NCI-H128 (cell line): ENCODE results near the gene ABCA1.
A peak's percentile ranks its signal among the peaks of the same experiment; 100 is the strongest.
"Not testable (repeated sequence)": the region's sequence is repeated elsewhere in the genome, so short reads cannot be mapped to it uniquely, and the experiment has no call there.

Experiments used
- DNase-seq: peaks from one replicate; lab custom pipeline; 2025; ENCODE audit not compliant: unreplicated experiment; lab: John Stamatoyannopoulos, UW

The ABCA1 gene

DNA sequence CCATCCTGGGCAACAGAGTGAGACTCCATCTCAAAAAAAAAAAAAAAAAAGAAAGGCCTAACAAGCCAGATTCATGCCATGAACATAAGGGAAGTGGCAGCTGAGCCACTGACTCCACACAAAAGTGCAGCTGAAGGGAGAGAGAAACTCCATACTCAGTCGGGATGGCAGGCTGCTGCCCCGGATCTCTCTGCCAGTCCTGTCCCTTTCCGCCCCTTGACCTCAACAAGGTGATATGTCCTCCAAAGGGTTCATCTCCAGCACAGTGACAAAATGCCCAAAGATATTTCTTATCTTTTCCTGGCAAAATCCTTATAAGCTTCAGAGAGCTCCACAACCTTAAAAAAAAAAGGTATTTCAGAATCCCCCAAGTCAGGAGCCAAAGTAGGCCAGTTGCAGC, 52.6 kb downstream of the ABCA1 start:
- DNase-seq, result no peak

- DNase-seq, result no peak
These were observed 54.5 kb downstream of the ABCA1 start for GRCh38 chr9:104873489-104873850.

- DNase-seq, result no peak
These were observed 55.1 kb downstream of the ABCA1 start for GRCh38 chr9:104872656-104873488.

GRCh38 chr9:104871961-104872527, 55.9 kb downstream of the ABCA1 start:
- no peak for DNase-seq

DNA sequence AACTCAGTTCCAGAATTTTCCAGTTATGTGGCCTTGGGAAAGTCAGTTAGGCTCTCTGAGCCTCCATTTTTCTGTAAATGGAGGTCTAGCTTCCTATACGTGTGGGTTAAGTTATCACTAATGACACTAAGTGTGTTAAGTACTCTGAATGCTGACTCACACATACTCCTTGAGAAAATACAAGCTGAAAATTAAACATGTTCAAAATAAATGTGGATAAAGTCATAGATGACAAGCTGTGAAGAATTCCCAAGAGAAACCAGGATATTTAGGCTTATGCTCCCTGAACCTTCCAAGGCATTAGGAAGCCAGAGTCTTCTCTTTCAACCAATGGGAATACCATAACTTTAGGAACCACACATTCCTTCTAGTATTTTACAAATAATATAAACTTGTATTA, 58.1 kb downstream of the ABCA1 start:
- no peak for DNase-seq

GRCh38 chr9:104868687-104869404, 59.1 kb downstream of the ABCA1 start:
- DNase-seq, result no peak

DNA sequence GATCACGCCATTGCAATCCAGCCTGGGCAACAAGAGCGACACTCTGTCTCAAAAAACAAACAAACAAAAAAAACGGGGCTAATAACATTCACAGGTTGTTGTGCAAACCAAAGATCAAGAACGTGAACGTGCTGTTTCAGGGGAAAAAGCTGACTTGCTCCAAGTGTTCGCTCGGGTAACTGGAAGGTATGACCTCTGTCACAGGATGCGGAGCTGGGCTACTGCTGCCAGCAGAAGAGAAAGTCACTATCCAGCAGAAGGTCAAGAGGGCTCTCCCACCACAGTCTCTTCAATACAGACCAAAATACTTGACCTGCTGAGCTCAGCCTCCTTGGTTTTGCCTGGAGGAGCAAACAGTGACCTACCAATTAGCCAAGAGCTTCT, 59.7 kb downstream of the ABCA1 start:
- DNase-seq, result no peak

GRCh38 chr9:104866191-104866590, 61.8 kb downstream of the ABCA1 start:
- no peak for DNase-seq

GRCh38 chr9:104864675-104865104, 63.3 kb downstream of the ABCA1 start:
- DNase-seq, result no peak

DNA sequence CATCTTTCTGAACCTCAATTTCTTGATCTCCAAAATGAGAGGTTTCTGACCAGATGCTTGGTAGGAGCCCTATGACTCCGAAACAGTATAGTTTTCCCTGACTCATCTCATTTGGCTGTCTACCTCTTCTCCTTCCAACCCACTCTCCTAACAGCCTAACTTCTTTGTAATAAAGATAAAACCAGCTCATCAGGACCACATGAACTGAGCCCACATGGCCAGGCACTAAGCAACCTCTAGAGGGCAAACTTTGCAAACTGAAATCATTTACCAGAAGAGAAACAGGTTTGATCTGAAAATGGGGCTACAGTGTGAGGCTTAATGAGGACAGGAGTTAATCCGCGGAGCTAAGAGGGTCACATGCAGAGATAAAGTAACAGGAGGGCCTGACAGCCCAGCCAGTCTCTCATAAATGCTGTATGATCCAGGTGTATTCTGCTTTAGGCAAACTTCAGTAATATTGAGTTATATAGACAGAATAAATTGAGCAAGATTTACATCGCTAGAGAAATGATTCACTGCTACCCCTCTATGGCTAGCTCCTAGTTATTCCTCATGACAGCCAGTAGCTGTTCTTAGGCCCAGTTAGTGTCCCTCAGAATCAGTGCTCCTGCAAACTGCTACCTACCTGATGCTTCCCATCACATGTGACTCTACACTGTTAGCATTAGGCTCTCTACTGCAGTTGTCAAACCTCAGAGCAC, 64.6 kb downstream of the ABCA1 start:
- DNase-seq, result peak; percentile 72

- DNase-seq, result no peak
These were observed 66.6 kb downstream of the ABCA1 start for GRCh38 chr9:104861397-104861796.

GRCh38 chr9:104860263-104860662, 67.7 kb downstream of the ABCA1 start:
- no peak for DNase-seq

DNA sequence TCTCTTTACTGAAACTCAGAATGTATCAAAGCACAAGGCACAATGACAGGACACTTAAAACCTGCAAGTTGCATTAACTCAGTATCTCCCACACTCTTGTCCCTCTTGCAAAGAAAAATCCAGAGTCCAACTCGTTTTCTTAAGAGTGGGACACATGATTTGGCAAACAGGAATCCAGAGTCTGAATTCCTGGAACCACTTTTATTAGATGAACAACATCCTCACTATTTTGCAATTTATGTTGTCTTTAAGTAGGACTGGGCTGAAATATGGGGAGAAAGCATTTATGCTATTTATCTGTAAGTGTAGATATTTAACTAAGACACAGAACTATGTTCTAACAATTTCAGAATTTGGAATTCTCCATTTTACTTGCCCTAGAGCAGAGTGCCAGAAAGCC, 69.1 kb downstream of the ABCA1 start:
- DNase-seq, result no peak

- DNase-seq, result no peak
These were observed 69.7 kb downstream of the ABCA1 start for GRCh38 chr9:104858271-104858670.

- peak; percentile 38 for DNase-seq
These were observed 71.5 kb downstream of the ABCA1 start for GRCh38 chr9:104856413-104856941.

DNA sequence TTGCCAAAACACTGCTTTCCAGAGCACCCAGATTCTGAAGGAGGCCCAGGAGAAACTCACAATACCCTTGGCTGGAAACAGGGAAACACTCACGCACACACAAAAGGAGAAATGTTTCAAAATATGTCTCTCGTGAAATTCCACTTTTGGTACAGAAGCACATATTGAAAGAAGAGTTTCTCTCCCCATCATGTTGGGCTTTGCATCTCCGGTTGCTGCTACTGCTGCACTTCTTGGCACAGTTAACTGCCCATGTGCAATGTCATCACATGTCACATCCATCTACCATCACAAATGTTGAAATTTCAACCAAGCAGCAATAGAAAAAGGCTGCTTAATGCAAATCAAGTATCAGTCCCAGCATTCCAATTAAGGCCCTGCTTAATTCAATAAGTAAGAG, 72.1 kb downstream of the ABCA1 start:
- DNase-seq, result no peak

DNA sequence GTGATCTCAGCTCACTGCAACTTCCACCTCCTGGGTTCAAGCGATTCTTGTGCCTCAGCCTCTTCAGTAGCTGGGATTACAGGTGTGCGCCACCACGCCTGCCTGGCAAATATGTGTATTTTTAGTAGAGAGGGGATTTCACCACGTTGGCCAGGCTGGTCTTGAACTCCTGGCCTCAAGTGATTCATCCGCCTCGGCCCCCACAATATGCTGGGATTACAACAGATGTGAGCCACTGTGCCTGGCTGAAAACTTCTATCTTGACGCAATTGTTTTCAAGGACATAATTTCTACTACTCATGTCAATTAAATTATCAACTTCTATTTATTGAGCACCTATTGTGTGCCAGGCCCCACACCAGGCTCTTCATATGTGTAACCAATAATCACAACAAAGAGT, 72.7 kb downstream of the ABCA1 start:
- DNase-seq, result not testable (repeated sequence)

DNA sequence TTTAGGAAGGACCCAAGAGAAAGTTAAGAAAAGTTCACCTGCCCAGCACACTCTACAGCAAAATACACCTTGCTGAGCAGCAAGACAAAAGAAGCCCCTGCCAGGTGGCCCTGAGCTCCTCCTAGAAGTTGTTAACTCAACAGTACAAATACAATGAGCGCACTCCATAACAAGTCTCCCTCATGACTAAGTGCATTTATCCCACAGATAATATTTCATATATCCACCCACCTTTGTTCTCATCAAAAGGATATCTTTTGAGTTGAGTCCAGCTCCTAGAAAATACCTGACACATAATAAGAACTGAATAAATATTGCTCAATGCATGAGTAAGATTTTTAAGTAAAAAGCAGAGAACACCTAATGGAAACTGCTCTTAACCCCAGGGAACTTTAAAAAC, 73.3 kb downstream of the ABCA1 start:
- DNase-seq, result peak; percentile 12

DNA sequence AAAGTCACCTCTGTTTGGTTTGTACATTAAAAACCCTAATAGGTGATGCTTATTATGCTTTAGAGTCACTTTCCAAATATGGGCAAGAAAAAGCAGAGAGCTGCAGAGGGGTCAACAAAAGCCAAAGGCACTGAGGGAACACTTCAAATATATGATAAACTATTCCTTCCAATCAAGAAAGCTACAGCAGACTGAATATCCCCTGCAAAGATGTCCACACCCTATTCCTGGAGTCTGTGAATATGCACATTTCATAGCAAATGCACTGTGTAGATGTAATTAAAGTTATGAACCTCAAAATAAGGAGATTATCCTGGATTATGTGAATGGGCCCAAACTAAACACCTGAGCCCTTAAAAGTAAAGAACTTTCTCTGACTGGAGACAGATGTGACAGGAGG, 74.3 kb downstream of the ABCA1 start:
- no peak for DNase-seq

DNA sequence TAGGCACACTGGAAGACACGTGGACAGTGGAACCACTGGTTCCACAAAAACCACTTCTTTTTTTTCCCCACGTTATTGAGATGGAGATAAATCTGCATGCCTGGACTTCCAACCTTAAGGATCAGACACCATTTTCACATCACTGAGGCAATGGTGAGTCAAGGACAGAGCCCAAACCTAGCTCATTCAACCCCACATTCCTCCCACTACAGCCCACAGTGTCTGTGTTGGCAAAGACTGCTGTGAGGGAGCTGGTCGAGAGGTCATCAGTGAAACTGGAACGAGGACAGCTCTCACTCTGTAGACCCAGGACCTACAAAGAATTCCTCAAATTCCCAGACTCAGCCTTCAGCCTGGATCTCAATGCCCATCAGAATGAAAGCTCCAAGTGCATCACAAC, 74.8 kb downstream of the ABCA1 start:
- DNase-seq, result no peak

DNA sequence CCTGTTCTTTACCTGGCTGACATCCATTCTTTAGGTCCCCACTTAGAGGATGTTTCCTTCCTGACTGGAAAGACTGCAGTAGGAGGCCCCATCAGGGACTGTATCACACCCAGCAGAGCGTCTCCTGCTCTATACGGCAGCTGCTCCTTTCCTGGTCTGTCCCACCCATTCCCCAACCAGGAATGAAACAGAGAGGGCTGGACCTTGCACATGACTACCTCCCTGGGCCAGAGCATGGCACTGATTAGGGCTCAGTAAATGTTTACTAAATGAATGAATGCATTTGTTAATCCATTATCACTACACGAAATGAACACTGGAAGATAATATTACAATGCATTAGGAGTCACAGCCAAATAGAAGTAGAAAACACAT, 76.4 kb downstream of the ABCA1 start:
- no peak for DNase-seq
